ENCODE data around the gene ANKRD34A.
A peak's percentile ranks its signal among the peaks of the same experiment; 100 is the strongest.

The ANKRD34A gene

DNA sequence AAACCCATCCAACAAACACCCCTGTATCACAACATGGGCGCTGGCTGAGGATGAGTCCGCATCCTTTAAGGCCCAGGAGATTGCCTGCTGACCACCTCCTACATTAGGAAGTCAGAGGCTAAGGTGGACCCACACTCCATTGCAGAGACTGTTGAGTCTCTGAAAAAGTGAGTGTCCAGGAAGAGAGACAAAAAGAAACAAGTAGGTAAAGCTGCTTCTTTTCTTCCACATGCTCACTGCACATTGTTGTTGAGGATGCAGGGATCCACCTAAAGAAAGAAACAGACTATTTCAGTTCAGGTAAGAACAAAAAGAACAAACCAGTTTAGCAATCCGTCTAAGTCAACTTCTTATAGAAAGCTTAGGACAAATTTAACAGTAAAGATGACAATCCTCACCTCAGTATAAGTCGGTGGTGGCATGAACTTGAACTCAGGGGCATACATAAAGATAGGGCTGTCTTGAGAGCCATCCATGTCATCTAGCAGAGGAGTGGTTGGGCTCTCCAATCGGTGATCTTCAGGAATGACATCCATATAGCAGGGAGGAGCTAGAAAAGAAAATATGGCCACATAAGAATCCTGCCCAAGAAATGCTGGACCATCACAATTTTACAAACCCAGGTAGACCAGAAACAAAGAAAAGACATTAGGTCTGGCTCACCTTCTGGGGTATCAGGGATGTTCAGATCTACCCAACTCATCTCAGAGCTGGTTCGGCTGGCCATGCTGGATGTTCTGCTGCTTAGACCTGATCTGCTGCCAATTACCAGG, 29.4 kb upstream of the ANKRD34A start:
- no peaks in the 10 kb centered on the region for H3K9me3 ChIP-seq (ENCODE audit: control insufficient read depth, insufficient read depth, low read depth, low read length)
- H3K4me3 ChIP-seq (ENCODE audit: low read depth, low read length) = peak overlapping the region; percentile 85
- POLR2A ChIA-PET = interaction anchor here (1.1 to 2.2 kb wide), 2 partner anchors 14 to 40 kb away, joined by 3 to 7 read pairs; no protein-coding TSS in a partner anchor
- peaks cover 7% of the 10 kb centered on the region; the same call in 1 of the 2 replicates for H3K4me1 ChIP-seq (ENCODE audit: control insufficient read depth, insufficient read depth, low read length)
- peaks cover 5 to 30% of the 10 kb centered on the region in 2 experiments; a peak in 2 of 3 replicates for H3K36me3 ChIP-seq (ENCODE audit: control insufficient read depth in 2 of 2, insufficient read depth in 1 of 2, low read length in 2 of 2)
- CTCF ChIA-PET = interaction anchor here (1.2 to 7.3 kb wide), 5 partner anchors 11 to 101 kb away, joined by 3 to 80 read pairs (median 3); no protein-coding TSS in a partner anchor
- no peak overlapping the region for H3K27ac ChIP-seq (ENCODE audit: extremely low read depth, low read depth, low read length)
- TF ChIP-seq, protein P1, sequence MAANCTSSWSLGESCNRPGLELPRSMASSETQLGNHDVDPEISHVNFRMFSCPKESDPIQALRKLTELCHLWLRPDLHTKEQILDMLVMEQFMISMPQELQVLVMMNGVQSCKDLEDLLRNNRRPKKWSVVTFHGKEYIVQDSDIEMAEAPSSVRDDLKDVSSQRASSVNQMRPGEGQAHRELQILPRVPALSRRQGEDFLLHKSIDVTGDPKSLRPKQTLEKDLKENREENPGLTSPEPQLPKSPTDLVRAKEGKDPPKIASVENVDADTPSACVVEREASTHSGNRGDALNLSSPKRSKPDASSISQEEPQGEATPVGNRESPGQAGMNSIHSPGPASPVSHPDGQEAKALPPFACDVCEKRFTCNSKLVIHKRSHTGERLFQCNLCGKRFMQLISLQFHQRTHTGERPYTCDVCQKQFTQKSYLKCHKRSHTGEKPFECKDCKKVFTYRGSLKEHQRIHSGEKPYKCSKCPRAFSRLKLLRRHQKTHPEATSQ (tag by site-specific recombination; IDR thresholded peaks at IDR 0.05) = no peak
- TF ChIP-seq ZBTB17 (tag by site-specific recombination; IDR thresholded peaks at IDR 0.05) = 0 out of 2 replicates have a peak, but pooled peaks have one; percentile 27
- TF ChIP-seq, protein P2, sequence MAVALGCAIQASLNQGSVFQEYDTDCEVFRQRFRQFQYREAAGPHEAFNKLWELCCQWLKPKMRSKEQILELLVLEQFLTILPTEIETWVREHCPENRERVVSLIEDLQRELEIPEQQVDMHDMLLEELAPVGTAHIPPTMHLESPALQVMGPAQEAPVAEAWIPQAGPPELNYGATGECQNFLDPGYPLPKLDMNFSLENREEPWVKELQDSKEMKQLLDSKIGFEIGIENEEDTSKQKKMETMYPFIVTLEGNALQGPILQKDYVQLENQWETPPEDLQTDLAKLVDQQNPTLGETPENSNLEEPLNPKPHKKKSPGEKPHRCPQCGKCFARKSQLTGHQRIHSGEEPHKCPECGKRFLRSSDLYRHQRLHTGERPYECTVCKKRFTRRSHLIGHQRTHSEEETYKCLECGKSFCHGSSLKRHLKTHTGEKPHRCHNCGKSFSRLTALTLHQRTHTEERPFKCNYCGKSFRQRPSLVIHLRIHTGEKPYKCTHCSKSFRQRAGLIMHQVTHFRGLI (tag by site-specific recombination; IDR thresholded peaks at IDR 0.05) = peak; percentile 74

DNA sequence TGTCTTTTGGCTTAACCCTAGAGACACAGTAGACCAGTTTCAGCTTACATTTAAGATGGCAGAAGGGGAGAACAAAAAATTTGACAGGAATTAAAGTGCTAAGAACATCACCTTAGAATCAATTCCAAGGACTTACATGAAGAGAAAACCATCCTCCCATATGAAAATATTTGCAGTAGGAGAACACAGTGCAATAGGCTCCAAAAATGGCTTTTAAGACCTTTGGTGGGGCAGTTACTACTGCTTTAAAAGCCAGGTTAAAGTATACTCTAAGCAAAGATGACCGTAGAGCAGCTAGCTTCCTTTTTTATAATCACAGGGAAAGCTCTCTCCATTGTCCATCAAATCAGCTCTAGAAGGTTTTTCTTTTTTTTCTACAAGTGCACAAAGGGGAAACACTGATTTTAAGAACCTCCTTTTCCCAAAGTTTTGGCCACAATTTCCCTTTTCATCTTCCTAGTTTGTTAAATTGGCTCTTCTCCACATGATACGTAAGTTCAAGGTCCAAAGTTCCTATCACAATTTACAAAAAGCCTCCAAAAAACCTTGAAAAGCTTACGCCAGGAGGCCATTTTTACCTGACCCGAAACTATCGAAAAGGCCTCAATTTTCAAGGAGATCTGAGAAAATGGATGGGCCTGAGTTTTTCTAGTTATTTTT, 28.7 kb upstream of the ANKRD34A start:
- ChIA-PET POLR2A (interaction anchor here (0.6 to 2.2 kb wide), 3 partner anchors 13 to 134 kb away, joined by 3 to 7 read pairs (median 3); partner anchors contain the start of gene PIAS3), CTCF (interaction anchor here (0.6 to 7.3 kb wide), 8 partner anchors 12 to 102 kb away, joined by 3 to 80 read pairs (median 3); no protein-coding TSS in a partner anchor)
- Histone ChIP-seq H3K27ac (ENCODE audit: extremely low read depth, low read depth, low read length) (no peak overlapping the region), H3K4me3 (ENCODE audit: low read depth, low read length) (no peak overlapping the region), H3K36me3 (ENCODE audit: control insufficient read depth in 2 of 2, insufficient read depth in 1 of 2, low read length in 2 of 2) (peaks cover 5 to 30% of the 10 kb centered on the region in 2 experiments; a peak in 2 of 3 replicates), H3K9me3 (ENCODE audit: control insufficient read depth, insufficient read depth, low read depth, low read length) (no peaks in the 10 kb centered on the region), H3K4me1 (ENCODE audit: control insufficient read depth, insufficient read depth, low read length) (peaks cover 7% of the 10 kb centered on the region; the same call in 1 of the 2 replicates)
- TF ChIP-seq ZNF596 (tag by site-specific recombination; IDR thresholded peaks at IDR 0.05) (no peak), ZNF157 (tag by site-specific recombination; IDR thresholded peaks at IDR 0.05) (no peak), TCF7L2 (IDR thresholded peaks at IDR 0.05; ENCODE audit: borderline replicate concordance, low read depth, low read length) (no peak), ZNF311 (tag by site-specific recombination; IDR thresholded peaks at IDR 0.05; ENCODE audit: borderline replicate concordance) (no peak), ZNF184 (tag by site-specific recombination; IDR thresholded peaks at IDR 0.05) (no peak), ZNF423 (tag by site-specific recombination; IDR thresholded peaks at IDR 0.05) (no peak), ZNF791 (tag by site-specific recombination; IDR thresholded peaks at IDR 0.05) (no peak), ZFP69B (tag by site-specific recombination; IDR thresholded peaks at IDR 0.05) (no peak)
- TF ChIP-seq, protein P3, sequence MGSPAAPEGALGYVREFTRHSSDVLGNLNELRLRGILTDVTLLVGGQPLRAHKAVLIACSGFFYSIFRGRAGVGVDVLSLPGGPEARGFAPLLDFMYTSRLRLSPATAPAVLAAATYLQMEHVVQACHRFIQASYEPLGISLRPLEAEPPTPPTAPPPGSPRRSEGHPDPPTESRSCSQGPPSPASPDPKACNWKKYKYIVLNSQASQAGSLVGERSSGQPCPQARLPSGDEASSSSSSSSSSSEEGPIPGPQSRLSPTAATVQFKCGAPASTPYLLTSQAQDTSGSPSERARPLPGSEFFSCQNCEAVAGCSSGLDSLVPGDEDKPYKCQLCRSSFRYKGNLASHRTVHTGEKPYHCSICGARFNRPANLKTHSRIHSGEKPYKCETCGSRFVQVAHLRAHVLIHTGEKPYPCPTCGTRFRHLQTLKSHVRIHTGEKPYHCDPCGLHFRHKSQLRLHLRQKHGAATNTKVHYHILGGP (tag by site-specific recombination; IDR thresholded peaks at IDR 0.05) = no peak

DNA sequence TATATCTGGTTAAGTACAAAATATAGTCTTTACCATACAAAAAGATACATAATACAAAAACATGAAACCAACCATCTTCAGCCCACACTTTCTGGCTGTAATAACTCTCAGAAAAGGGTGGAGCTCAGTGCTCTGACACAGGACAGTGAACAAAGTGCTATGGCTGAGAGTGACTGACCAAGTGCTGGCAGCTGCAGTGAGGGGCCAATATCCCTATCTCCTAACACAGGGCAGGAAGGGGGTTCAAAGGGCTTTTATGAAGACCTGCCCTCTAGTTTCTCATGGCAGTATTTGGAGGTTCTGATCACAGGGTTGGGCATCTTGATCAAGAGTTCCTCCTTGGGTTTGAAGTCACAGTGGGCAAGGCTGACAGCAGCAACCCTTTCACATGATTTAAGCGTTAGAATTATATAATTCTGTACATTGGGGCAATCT, 28.1 kb upstream of the ANKRD34A start:
- ChIA-PET POLR2A (interaction anchor here (0.6 to 2.2 kb wide), 2 partner anchors 13 to 134 kb away, joined by 3 to 7 read pairs; partner anchors contain the start of gene PIAS3), CTCF (interaction anchor here (0.6 to 7.3 kb wide), 6 partner anchors 13 to 102 kb away, joined by 3 to 80 read pairs (median 3); no protein-coding TSS in a partner anchor)
- no peaks in the 10 kb centered on the region for H3K9me3 ChIP-seq (ENCODE audit: control insufficient read depth, insufficient read depth, low read depth, low read length)
- H3K4me3 ChIP-seq (ENCODE audit: low read depth, low read length) = no peak overlapping the region
- no peak overlapping the region for H3K27ac ChIP-seq (ENCODE audit: extremely low read depth, low read depth, low read length)
- peaks cover 7% of the 10 kb centered on the region; the same call in 1 of the 2 replicates for H3K4me1 ChIP-seq (ENCODE audit: control insufficient read depth, insufficient read depth, low read length)
- H3K36me3 ChIP-seq (ENCODE audit: control insufficient read depth in 2 of 2, insufficient read depth in 1 of 2, low read length in 2 of 2) = peaks cover 5 to 30% of the 10 kb centered on the region in 2 experiments; a peak in 2 of 3 replicates
- no peak for TF ChIP-seq ZNF214 (tag by site-specific recombination; IDR thresholded peaks at IDR 0.05; ENCODE audit: borderline replicate concordance)
- TF ChIP-seq, protein P4, sequence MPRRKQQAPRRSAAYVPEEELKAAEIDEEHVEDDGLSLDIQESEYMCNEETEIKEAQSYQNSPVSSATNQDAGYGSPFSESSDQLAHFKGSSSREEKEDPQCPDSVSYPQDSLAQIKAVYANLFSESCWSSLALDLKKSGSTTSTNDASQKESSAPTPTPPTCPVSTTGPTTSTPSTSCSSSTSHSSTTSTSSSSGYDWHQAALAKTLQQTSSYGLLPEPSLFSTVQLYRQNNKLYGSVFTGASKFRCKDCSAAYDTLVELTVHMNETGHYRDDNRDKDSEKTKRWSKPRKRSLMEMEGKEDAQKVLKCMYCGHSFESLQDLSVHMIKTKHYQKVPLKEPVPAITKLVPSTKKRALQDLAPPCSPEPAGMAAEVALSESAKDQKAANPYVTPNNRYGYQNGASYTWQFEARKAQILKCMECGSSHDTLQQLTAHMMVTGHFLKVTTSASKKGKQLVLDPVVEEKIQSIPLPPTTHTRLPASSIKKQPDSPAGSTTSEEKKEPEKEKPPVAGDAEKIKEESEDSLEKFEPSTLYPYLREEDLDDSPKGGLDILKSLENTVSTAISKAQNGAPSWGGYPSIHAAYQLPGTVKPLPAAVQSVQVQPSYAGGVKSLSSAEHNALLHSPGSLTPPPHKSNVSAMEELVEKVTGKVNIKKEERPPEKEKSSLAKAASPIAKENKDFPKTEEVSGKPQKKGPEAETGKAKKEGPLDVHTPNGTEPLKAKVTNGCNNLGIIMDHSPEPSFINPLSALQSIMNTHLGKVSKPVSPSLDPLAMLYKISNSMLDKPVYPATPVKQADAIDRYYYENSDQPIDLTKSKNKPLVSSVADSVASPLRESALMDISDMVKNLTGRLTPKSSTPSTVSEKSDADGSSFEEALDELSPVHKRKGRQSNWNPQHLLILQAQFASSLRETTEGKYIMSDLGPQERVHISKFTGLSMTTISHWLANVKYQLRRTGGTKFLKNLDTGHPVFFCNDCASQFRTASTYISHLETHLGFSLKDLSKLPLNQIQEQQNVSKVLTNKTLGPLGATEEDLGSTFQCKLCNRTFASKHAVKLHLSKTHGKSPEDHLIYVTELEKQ (tag by site-specific recombination; IDR thresholded peaks at IDR 0.05; ENCODE audit: borderline replicate concordance) = no peak
- TF ChIP-seq ZNF792 (tag by site-specific recombination; IDR thresholded peaks at IDR 0.05) = no peak
